GM23338 (cell line): ENCODE measurements around the gene BAZ1B.

Source experiments
- CREB1 ChIP-seq: fragments of 250-450 bp; sonication (Bioruptor Pico); IDR thresholded peaks from 2 replicates; pipeline ENCODE4 v1.5.0; 2020; ENCODE audit warnings: low read depth, mild to moderate bottlenecking, moderate library complexity
- EZH2 ChIP-seq: fragments of 200-600 bp; sonication (generic); IDR thresholded peaks from one replicate; pipeline ENCODE4 v1.8.0; 2017; ENCODE audit warnings: antibody characterized with exemption, mild to moderate bottlenecking, low read depth; ENCODE audit not compliant: unreplicated experiment
- EZH2phosphoT487 ChIP-seq: fragments of 200-600 bp; sonication (generic); IDR thresholded peaks from one replicate; pipeline ENCODE4 v1.8.1; 2018; ENCODE audit warnings: antibody characterized with exemption; ENCODE audit not compliant: unreplicated experiment
- NANOG ChIP-seq: IDR thresholded peaks from 2 replicates; pipeline ENCODE4 v1.6.1; 2016; ENCODE audit warnings: antibody characterized with exemption, borderline replicate concordance
- POLR2AphosphoS5 ChIP-seq: IDR thresholded peaks from 2 replicates; pipeline ENCODE4 v1.6.1; 2016; ENCODE audit warnings: antibody characterized with exemption, low read depth
- STAT1 ChIP-seq: IDR thresholded peaks from one replicate; pipeline ENCODE4 v1.6.1; 2016; ENCODE audit warnings: antibody characterized with exemption; ENCODE audit not compliant: unreplicated experiment
- ZNF114 ChIP-seq: fragments of 250-450 bp; sonication (Bioruptor Pico); IDR thresholded peaks from 2 replicates; pipeline ENCODE4 v1.5.0; 2020; ENCODE audit warnings: mild to moderate bottlenecking, moderate library complexity
- TF ChIP-seq, protein P1 (sequence below): IDR thresholded peaks from one replicate; pipeline ENCODE4 v1.6.1; 2018; ENCODE audit warnings: antibody characterized with exemption; ENCODE audit not compliant: unreplicated experiment
- TF ChIP-seq, protein P2 (sequence below), 2 experiments: fragments of 200-600 bp in 1 of 2; sonication (generic) in 1 of 2; conservative IDR thresholded peaks; 2 replicates each; pipeline versions ENCODE4 v1.5.1 to v1.6.1; 2016 to 2017; ENCODE audit warnings: antibody characterized with exemption in 2 of 2, low read depth in 2 of 2, mild to moderate bottlenecking in 2 of 2, moderate library complexity in 1 of 2

DNA sequence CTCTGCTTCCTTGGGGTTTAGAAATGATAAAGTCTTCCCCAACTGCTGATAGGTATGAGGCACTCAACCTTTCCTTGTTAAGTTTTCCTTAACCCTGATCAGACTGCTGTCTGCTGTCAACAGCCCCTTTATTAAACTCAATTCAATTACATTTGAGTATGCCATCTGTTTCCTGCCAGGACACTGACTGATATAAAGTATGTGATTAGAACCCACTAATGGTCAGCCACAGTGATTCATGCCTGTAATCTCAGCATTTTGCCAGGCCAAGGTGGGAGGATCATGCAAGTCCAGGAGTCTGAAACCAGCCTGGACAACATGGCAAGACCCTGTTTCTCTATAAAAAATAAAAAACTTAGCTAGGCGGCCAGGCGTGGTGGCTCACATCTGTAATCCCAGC is 18.1 kb downstream of the BAZ1B start:
- TF ChIP-seq, protein P1, sequence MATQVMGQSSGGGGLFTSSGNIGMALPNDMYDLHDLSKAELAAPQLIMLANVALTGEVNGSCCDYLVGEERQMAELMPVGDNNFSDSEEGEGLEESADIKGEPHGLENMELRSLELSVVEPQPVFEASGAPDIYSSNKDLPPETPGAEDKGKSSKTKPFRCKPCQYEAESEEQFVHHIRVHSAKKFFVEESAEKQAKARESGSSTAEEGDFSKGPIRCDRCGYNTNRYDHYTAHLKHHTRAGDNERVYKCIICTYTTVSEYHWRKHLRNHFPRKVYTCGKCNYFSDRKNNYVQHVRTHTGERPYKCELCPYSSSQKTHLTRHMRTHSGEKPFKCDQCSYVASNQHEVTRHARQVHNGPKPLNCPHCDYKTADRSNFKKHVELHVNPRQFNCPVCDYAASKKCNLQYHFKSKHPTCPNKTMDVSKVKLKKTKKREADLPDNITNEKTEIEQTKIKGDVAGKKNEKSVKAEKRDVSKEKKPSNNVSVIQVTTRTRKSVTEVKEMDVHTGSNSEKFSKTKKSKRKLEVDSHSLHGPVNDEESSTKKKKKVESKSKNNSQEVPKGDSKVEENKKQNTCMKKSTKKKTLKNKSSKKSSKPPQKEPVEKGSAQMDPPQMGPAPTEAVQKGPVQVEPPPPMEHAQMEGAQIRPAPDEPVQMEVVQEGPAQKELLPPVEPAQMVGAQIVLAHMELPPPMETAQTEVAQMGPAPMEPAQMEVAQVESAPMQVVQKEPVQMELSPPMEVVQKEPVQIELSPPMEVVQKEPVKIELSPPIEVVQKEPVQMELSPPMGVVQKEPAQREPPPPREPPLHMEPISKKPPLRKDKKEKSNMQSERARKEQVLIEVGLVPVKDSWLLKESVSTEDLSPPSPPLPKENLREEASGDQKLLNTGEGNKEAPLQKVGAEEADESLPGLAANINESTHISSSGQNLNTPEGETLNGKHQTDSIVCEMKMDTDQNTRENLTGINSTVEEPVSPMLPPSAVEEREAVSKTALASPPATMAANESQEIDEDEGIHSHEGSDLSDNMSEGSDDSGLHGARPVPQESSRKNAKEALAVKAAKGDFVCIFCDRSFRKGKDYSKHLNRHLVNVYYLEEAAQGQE: no peak
- TF ChIP-seq, protein P2, sequence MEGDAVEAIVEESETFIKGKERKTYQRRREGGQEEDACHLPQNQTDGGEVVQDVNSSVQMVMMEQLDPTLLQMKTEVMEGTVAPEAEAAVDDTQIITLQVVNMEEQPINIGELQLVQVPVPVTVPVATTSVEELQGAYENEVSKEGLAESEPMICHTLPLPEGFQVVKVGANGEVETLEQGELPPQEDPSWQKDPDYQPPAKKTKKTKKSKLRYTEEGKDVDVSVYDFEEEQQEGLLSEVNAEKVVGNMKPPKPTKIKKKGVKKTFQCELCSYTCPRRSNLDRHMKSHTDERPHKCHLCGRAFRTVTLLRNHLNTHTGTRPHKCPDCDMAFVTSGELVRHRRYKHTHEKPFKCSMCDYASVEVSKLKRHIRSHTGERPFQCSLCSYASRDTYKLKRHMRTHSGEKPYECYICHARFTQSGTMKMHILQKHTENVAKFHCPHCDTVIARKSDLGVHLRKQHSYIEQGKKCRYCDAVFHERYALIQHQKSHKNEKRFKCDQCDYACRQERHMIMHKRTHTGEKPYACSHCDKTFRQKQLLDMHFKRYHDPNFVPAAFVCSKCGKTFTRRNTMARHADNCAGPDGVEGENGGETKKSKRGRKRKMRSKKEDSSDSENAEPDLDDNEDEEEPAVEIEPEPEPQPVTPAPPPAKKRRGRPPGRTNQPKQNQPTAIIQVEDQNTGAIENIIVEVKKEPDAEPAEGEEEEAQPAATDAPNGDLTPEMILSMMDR (conservative IDR thresholded peaks at IDR 0.05; ENCODE audit: low read depth in 2 of 2): no peak
- TF ChIP-seq POLR2AphosphoS5 (no peak), EZH2 (no peak), ZNF114 (CRISPR knock-in tag) (no peak), NANOG (no peak), EZH2phosphoT487 (no peak), STAT1 (no peak), CREB1 (CRISPR knock-in tag) (no peak)
